KMS-11 (cell line): ENCODE results near the gene IQSEC2.

Source experiments
- H2AFZ ChIP-seq: fragments of 200-600 bp; sonication (generic); 2 replicates; pipeline ENCODE4 v1.6.1; 2016; ENCODE audit warnings: antibody characterized with exemption, mixed run types, low read depth
- H3K27ac ChIP-seq: fragments of 200-600 bp; sonication (generic); 2 replicates; pipeline ENCODE4 v1.6.1; 2016; ENCODE audit warnings: mild to moderate bottlenecking, mixed run types
- H3K27me3 ChIP-seq: fragments of 200-600 bp; sonication (generic); 2 replicates; pipeline ENCODE4 v1.6.1; 2017; ENCODE audit warnings: mild to moderate bottlenecking, low read depth, mixed run types, moderate library complexity; ENCODE audit not compliant: insufficient read depth
- H3K36me3 ChIP-seq: fragments of 200-600 bp; sonication (generic); 2 replicates; pipeline ENCODE4 v1.6.1; 2017; ENCODE audit warnings: mild to moderate bottlenecking, mixed run types; ENCODE audit not compliant: insufficient read depth
- H3K4me1 ChIP-seq: fragments of 200-600 bp; sonication (generic); 2 replicates; pipeline ENCODE4 v1.6.1; 2016; ENCODE audit warnings: mild to moderate bottlenecking, low read depth, mixed run types; ENCODE audit not compliant: poor library complexity, severe bottlenecking
- H3K4me2 ChIP-seq: fragments of 200-600 bp; sonication (generic); 2 replicates; pipeline ENCODE4 v1.7.0; 2016; ENCODE audit warnings: mild to moderate bottlenecking, mixed run types
- H3K4me3 ChIP-seq: fragments of 200-600 bp; sonication (generic); IDR thresholded peaks from 2 replicates; pipeline ENCODE4 v1.6.1; 2017; ENCODE audit warnings: low read depth, low read length, mixed read lengths; ENCODE audit not compliant: insufficient read depth
- H3K79me2 ChIP-seq: fragments of 200-600 bp; sonication (generic); 2 replicates; pipeline ENCODE4 v1.6.1; 2016; ENCODE audit warnings: low read depth, mixed run types; ENCODE audit not compliant: insufficient read depth
- H3K9ac ChIP-seq: fragments of 200-600 bp; sonication (generic); 2 replicates; pipeline ENCODE4 v1.6.1; 2016; ENCODE audit warnings: mild to moderate bottlenecking, mixed run types
- H4K20me1 ChIP-seq: fragments of 200-600 bp; sonication (generic); 2 replicates; pipeline ENCODE4 v1.6.1; 2016; ENCODE audit warnings: mild to moderate bottlenecking, mixed run types; ENCODE audit not compliant: insufficient read depth
- CTCF ChIP-seq: fragments of 200-600 bp; sonication (generic); conservative IDR thresholded peaks from 2 replicates; pipeline ENCODE4 v1.6.1; 2017; ENCODE audit warnings: low read depth, mild to moderate bottlenecking, antibody characterized with exemption, low read length, moderate library complexity, mixed read lengths

Gene IQSEC2

GRCh38 chrX:53280331-53281320 lies 758 bp downstream of the IQSEC2 start:
- H3K4me3 ChIP-seq = no peak overlapping the region
- no peaks in the 10 kb centered on the region for H3K27me3 ChIP-seq
- H3K9ac ChIP-seq = no peak overlapping the region
- no peak overlapping the region for H3K4me2 ChIP-seq
- no peak for TF ChIP-seq CTCF
- H3K79me2 ChIP-seq = no peaks in the 10 kb centered on the region
- no peaks in the 10 kb centered on the region for H3K36me3 ChIP-seq
- no peaks in the 10 kb centered on the region for H4K20me1 ChIP-seq
- H3K27ac ChIP-seq = no peak overlapping the region
- H3K4me1 ChIP-seq = no peaks in the 10 kb centered on the region
- no peak overlapping the region for H2AFZ ChIP-seq

GRCh38 chrX:53279296-53280237 lies 1.8 kb downstream of the IQSEC2 start:
- no peaks in the 10 kb centered on the region for H4K20me1 ChIP-seq
- no peak overlapping the region for H3K27ac ChIP-seq
- H3K4me1 ChIP-seq = no peaks in the 10 kb centered on the region
- no peak overlapping the region for H3K9ac ChIP-seq
- no peak overlapping the region for H3K4me2 ChIP-seq
- no peak for TF ChIP-seq CTCF
- H2AFZ ChIP-seq = no peak overlapping the region
- H3K4me3 ChIP-seq = no peak overlapping the region
- H3K27me3 ChIP-seq = no peaks in the 10 kb centered on the region
- no peaks in the 10 kb centered on the region for H3K36me3 ChIP-seq
- no peaks in the 10 kb centered on the region for H3K79me2 ChIP-seq

- Histone ChIP-seq H4K20me1 (no peaks in the 10 kb centered on the region), H2AFZ (no peak overlapping the region), H3K36me3 (no peaks in the 10 kb centered on the region), H3K9ac (no peak overlapping the region), H3K4me3 (no peak overlapping the region), H3K27ac (no peak overlapping the region), H3K4me1 (no peaks in the 10 kb centered on the region), H3K4me2 (no peak overlapping the region), H3K27me3 (no peaks in the 10 kb centered on the region), H3K79me2 (no peaks in the 10 kb centered on the region)
- no peak for TF ChIP-seq CTCF
Observed at GRCh38 chrX:53272808-53273337, 8.5 kb downstream of the IQSEC2 start.

- H3K4me1 ChIP-seq = no peaks in the 10 kb centered on the region
- H3K4me2 ChIP-seq = no peak overlapping the region
- no peaks in the 10 kb centered on the region for H4K20me1 ChIP-seq
- no peak overlapping the region for H3K9ac ChIP-seq
- no peaks in the 10 kb centered on the region for H3K27me3 ChIP-seq
- H3K36me3 ChIP-seq = no peaks in the 10 kb centered on the region
- H3K79me2 ChIP-seq = no peaks in the 10 kb centered on the region
- H3K27ac ChIP-seq = no peak overlapping the region
- no peak for TF ChIP-seq CTCF
- H2AFZ ChIP-seq = no peak overlapping the region
- no peak overlapping the region for H3K4me3 ChIP-seq
Observed at GRCh38 chrX:53269536-53270107, 11.8 kb downstream of the IQSEC2 start.
